ENCODE measurements around the gene NSL1. TPM values are rescaled to one million over a fixed set of nuclear protein-coding genes. Genes with fewer than 3 reads are reported as not detected.
A peak's percentile ranks its signal among the peaks of the same experiment; 100 is the strongest.

The NSL1 gene
- polyA plus RNA-seq, 3 donors: 16.8 to 80.3 (median 62.3) TPM

GRCh38 chr1:212687811-212688210, 103.8 kb downstream of the NSL1 start:
- no CpG with 5 or more reads among the region's 2 CpGs for WGBS (ENCODE audit: insufficient coverage)
- no peaks in the 10 kb centered on the region for H3K9me3 Mint-ChIP-seq
- intact Hi-C loops (cut with micrococcal nuclease): no loop called here

GRCh38 chr1:212686591-212686990, 105.0 kb downstream of the NSL1 start:
- H3K9me3 Mint-ChIP-seq: no peaks in the 10 kb centered on the region

More at GRCh38 chr1:212687811-212688210, 103.8 kb downstream of the NSL1 start:
- Histone ChIP-seq H3K9ac (ENCODE audit: insufficient read depth, low read length, poor library complexity, severe bottlenecking) (no peak overlapping the region), H3K79me2 (ENCODE audit: insufficient read depth, low read length) (no peaks in the 10 kb centered on the region), H3K4me2 (replicated peaks; ENCODE audit: extremely low read depth, low read length, poor library complexity, severe bottlenecking) (no peak overlapping the region), H3K27me3 (ENCODE audit: control insufficient read depth in 2 of 2, insufficient read depth in 2 of 2, low read length in 2 of 2) (no peaks in the 10 kb centered on the region), H3K4me3 (replicated peaks in 1 of 3; ENCODE audit: low read depth in 2 of 3, low read length in 3 of 3) (no peak overlapping the region), H4K20me1 (ENCODE audit: insufficient read depth, low read length) (no peaks in the 10 kb centered on the region), H2AFZ (ENCODE audit: insufficient read depth, low read depth, low read length, poor library complexity, severe bottlenecking) (no peak overlapping the region), H3K9me3 (replicated peaks in 1 of 2; ENCODE audit: control insufficient read depth in 1 of 2, insufficient read depth in 1 of 2, low read length in 2 of 2) (no peaks in the 10 kb centered on the region), H3K36me3 (replicated peaks in 1 of 2; ENCODE audit: control insufficient read depth in 1 of 2, insufficient read depth in 2 of 2, low read length in 2 of 2) (no peaks in the 10 kb centered on the region), H3K4me1 (ENCODE audit: control insufficient read depth in 1 of 2, insufficient read depth in 2 of 2, low read length in 2 of 2) (peaks cover 34 to 36% of the 10 kb centered on the region in 2 donors), H3K27ac (ENCODE audit: low read depth in 1 of 2, low read length in 2 of 2) (no peak overlapping the region)
- TF ChIP-seq CTCF (IDR thresholded peaks at IDR 0.05): no peak
- no peak overlapping the region for H3K4me3 Mint-ChIP-seq
- H3K27ac Mint-ChIP-seq: peak overlapping the region in 1 of 7 donors; percentile 12
- H3K4me1 Mint-ChIP-seq: peaks cover 41% of the 10 kb centered on the region
- peaks cover 0 to 3% (median 1%) of the 10 kb centered on the region in 3 donors for H3K27me3 Mint-ChIP-seq (ENCODE audit: low read depth in 3 of 3)
- peaks cover 3 to 12% of the 10 kb centered on the region in 2 donors for H3K36me3 Mint-ChIP-seq
- no peak for DNase-seq

More at GRCh38 chr1:212686591-212686990, 105.0 kb downstream of the NSL1 start:
- Histone ChIP-seq H3K9me3 (replicated peaks in 1 of 2; ENCODE audit: control insufficient read depth in 1 of 2, insufficient read depth in 1 of 2, low read length in 2 of 2) (no peaks in the 10 kb centered on the region), H3K9ac (ENCODE audit: insufficient read depth, low read length, poor library complexity, severe bottlenecking) (no peak overlapping the region), H3K79me2 (ENCODE audit: insufficient read depth, low read length) (no peaks in the 10 kb centered on the region), H3K4me1 (ENCODE audit: control insufficient read depth in 1 of 2, insufficient read depth in 2 of 2, low read length in 2 of 2) (peaks cover 45 to 47% of the 10 kb centered on the region in 2 donors), H3K4me3 (replicated peaks in 1 of 3; ENCODE audit: low read depth in 2 of 3, low read length in 3 of 3) (no peak overlapping the region), H3K36me3 (replicated peaks in 1 of 2; ENCODE audit: control insufficient read depth in 1 of 2, insufficient read depth in 2 of 2, low read length in 2 of 2) (no peaks in the 10 kb centered on the region), H4K20me1 (ENCODE audit: insufficient read depth, low read length) (no peaks in the 10 kb centered on the region), H2AFZ (ENCODE audit: insufficient read depth, low read depth, low read length, poor library complexity, severe bottlenecking) (no peak overlapping the region), H3K27me3 (ENCODE audit: control insufficient read depth in 2 of 2, insufficient read depth in 2 of 2, low read length in 2 of 2) (no peaks in the 10 kb centered on the region), H3K27ac (ENCODE audit: low read depth in 1 of 2, low read length in 2 of 2) (no peak overlapping the region), H3K4me2 (replicated peaks; ENCODE audit: extremely low read depth, low read length, poor library complexity, severe bottlenecking) (no peak overlapping the region)
- peaks cover 0 to 3% (median under 1%) of the 10 kb centered on the region in 3 donors for H3K27me3 Mint-ChIP-seq (ENCODE audit: low read depth in 3 of 3)
- WGBS (ENCODE audit: insufficient coverage): 100% methylated on average over 9 of the region's 11 CpGs
- no peak for TF ChIP-seq CTCF (IDR thresholded peaks at IDR 0.05)
- intact Hi-C loops (cut with micrococcal nuclease): no loop called here
- no peak overlapping the region for H3K4me3 Mint-ChIP-seq
- peaks cover 3 to 10% of the 10 kb centered on the region in 2 donors for H3K36me3 Mint-ChIP-seq
- DNase-seq: no peak
- H3K4me1 Mint-ChIP-seq: peaks cover 51% of the 10 kb centered on the region
- H3K27ac Mint-ChIP-seq: no peak overlapping the region
